MCF 10A (cell line): ENCODE measurements around the gene DISP3. TPM values are rescaled to one million over a fixed set of nuclear protein-coding genes. Genes with fewer than 3 reads are reported as not detected.

Source experiments
- BruUV-seq: library from RNA; stranded (reverse); fragments of 400-500 nt; replicated peaks from 2 replicates; lab custom pipeline; 2021; lab: Mats Ljungman, UMichigan
- CTCF ChIA-PET: fragments of 300-600 bp; sonication (Branson Sonifier 250); formaldehyde crosslinking; extraction: SDS; loops from one replicate; lab custom pipeline; 2021; ENCODE audit warnings: antibody characterized with exemption, inconsistent platforms; lab: Yijun Ruan, JAX
- POLR2A ChIA-PET: fragments of 300-600, 350-650 bp; sonication (Branson Sonifier 250); formaldehyde crosslinking; extraction: SDS; loops from one replicate; lab custom pipeline; 2020; ENCODE audit warnings: antibody characterized with exemption, inconsistent platforms; lab: Yijun Ruan, JAX
- DNase-seq: peaks from one replicate; pipeline ENCODE4 v3.0.0-alpha.2; 2018; ENCODE audit not compliant: unreplicated experiment
- H3K27ac Mint-ChIP-seq: one replicate; pipeline ENCODE4 v1.8.0; 2022; ENCODE audit warnings: mild to moderate bottlenecking, low read depth, mixed read lengths; ENCODE audit not compliant: unreplicated experiment
- H3K27me3 Mint-ChIP-seq: one replicate; pipeline ENCODE4 v1.8.0; 2022; ENCODE audit warnings: mixed read lengths; ENCODE audit not compliant: insufficient read depth, unreplicated experiment
- H3K36me3 Mint-ChIP-seq: one replicate; pipeline ENCODE4 v1.8.0; 2022; ENCODE audit warnings: mild to moderate bottlenecking, moderate library complexity, mixed read lengths; ENCODE audit not compliant: insufficient read depth, unreplicated experiment
- H3K4me1 Mint-ChIP-seq: one replicate; pipeline ENCODE4 v1.8.0; 2022; ENCODE audit warnings: mixed read lengths; ENCODE audit not compliant: insufficient read depth, unreplicated experiment
- H3K4me3 Mint-ChIP-seq: one replicate; pipeline ENCODE4 v1.8.0; 2022; ENCODE audit warnings: mild to moderate bottlenecking, moderate library complexity, mixed read lengths; ENCODE audit not compliant: unreplicated experiment
- H3K9me3 Mint-ChIP-seq: one replicate; pipeline ENCODE4 v1.8.0; 2022; ENCODE audit warnings: mixed read lengths; ENCODE audit not compliant: unreplicated experiment
- intact Hi-C: fragments of 100-400 bp; cut with micrococcal nuclease; formaldehyde crosslinking; loops from 2 replicates; pipeline ENCODE4 v1.14.1; 2022
- total RNA-seq: library from RNA; stranded (reverse); gene quantifications from 2 replicates; pipeline ENCODE4 v1.2.3, GENCODE V29; 2022
- TF ChIP-seq, protein P1 (sequence below): fragments of 200-600 bp; IDR thresholded peaks from one replicate; pipeline ENCODE4 v1.8.0; 2022; ENCODE audit warnings: antibody characterized with exemption, mild to moderate bottlenecking; ENCODE audit not compliant: unreplicated experiment

Gene DISP3
- total RNA-seq, 1 experiment from 2014 or later: 0.09 TPM

DNA sequence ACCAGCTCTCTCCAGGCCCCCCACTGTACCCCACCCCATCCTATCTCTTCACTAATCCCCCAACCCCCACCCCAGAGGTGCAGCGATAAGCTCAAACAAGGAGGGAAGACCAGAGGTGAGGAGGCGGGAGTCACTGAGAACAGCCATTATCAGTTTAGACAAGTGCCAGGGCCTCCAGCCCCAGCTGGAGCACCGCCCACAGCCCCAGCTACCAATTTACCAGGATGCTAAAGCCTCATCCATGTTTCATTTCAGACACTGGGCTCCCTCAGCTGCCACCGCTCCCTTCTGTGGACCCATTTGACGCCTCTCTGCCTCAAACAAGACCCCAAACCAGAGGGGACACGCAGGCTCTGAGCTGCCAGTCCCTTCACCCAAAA is 80.6 kb downstream of the DISP3 start:
- Mint-ChIP-seq H3K27me3 (peaks cover 53% of the 10 kb centered on the region), H3K4me3 (no peak overlapping the region), H3K4me1 (no peaks in the 10 kb centered on the region), H3K27ac (no peak overlapping the region), H3K36me3 (no peaks in the 10 kb centered on the region), H3K9me3 (no peaks in the 10 kb centered on the region)
- no TSS peak for BruUV-seq
- intact Hi-C loops: loop anchor here (10.0 kb wide), 1 partner anchor 85 kb away; the partner anchor contains the start of gene DISP3
- CTCF ChIA-PET: interaction anchor here (0.7 kb wide), 1 partner anchor 12 kb away, joined by 3 read pairs; no protein-coding TSS in a partner anchor
- DNase-seq: no peak
- POLR2A ChIA-PET: no interaction called here
- TF ChIP-seq, protein P1, sequence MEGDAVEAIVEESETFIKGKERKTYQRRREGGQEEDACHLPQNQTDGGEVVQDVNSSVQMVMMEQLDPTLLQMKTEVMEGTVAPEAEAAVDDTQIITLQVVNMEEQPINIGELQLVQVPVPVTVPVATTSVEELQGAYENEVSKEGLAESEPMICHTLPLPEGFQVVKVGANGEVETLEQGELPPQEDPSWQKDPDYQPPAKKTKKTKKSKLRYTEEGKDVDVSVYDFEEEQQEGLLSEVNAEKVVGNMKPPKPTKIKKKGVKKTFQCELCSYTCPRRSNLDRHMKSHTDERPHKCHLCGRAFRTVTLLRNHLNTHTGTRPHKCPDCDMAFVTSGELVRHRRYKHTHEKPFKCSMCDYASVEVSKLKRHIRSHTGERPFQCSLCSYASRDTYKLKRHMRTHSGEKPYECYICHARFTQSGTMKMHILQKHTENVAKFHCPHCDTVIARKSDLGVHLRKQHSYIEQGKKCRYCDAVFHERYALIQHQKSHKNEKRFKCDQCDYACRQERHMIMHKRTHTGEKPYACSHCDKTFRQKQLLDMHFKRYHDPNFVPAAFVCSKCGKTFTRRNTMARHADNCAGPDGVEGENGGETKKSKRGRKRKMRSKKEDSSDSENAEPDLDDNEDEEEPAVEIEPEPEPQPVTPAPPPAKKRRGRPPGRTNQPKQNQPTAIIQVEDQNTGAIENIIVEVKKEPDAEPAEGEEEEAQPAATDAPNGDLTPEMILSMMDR: no peak

DNA sequence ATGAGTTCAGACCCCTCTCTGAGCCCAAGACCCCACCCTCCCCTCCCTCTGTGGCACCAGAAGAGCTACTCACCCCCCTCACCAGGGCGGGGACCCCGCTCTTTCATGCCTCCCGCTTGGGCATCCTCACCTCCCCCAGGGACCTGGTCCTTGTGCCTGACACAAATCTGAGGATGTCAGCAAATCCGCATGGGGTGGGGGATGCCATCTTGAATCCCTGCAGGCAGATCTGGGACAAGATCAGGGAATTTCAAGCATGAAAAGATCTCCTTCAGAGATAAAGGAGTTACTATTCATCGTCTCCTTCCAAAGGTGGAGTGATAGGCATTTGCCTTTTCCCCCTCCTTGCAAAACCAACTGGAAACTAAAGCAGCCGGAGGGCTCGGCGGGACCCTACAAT is 81.1 kb downstream of the DISP3 start:
- peaks cover 48% of the 10 kb centered on the region for H3K27me3 Mint-ChIP-seq
- CTCF ChIA-PET: interaction anchor here (0.5 kb wide), 1 partner anchor 312 kb away, joined by 3 read pairs; no protein-coding TSS in a partner anchor
- H3K9me3 Mint-ChIP-seq: no peaks in the 10 kb centered on the region
- H3K27ac Mint-ChIP-seq: no peak overlapping the region
- DNase-seq: no peak
- TF ChIP-seq, protein P1: no peak
- no TSS peak for BruUV-seq
- H3K4me1 Mint-ChIP-seq: no peaks in the 10 kb centered on the region
- intact Hi-C loops: no loop called here
- H3K36me3 Mint-ChIP-seq: no peaks in the 10 kb centered on the region
- POLR2A ChIA-PET: interaction anchor here (0.7 kb wide), 1 partner anchor 260 kb away, joined by 3 read pairs; no protein-coding TSS in a partner anchor
- H3K4me3 Mint-ChIP-seq: no peak overlapping the region

DNA sequence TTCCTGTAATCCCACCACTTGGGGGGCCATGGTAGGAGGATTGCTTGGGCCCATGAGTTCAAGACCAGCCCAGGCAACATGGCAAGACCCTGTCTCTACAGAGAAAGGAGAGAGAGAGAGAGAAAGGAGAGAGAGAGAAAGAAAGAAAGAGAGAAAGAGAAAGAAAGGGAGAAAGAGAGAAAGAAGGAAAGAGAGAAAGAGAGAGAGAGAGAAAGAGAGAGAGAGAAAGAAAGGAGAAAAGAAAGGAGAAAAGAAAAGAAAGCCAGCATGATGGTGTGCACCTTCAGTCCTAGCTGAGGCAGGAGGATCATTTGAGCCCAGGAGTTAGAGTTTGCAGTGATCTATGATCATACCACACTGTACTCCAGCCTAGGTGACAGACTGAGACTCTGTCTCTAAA is 82.8 kb downstream of the DISP3 start:
- ChIA-PET POLR2A (no interaction called here), CTCF (no interaction called here)
- BruUV-seq: no TSS peak
- no peak overlapping the region for H3K27ac Mint-ChIP-seq
- H3K27me3 Mint-ChIP-seq: peaks cover 32% of the 10 kb centered on the region
- DNase-seq: no peak
- intact Hi-C loops: no loop called here
- H3K4me3 Mint-ChIP-seq: no peak overlapping the region
- H3K9me3 Mint-ChIP-seq: no peaks in the 10 kb centered on the region
- H3K36me3 Mint-ChIP-seq: no peaks in the 10 kb centered on the region
- TF ChIP-seq, protein P1: no peak
- H3K4me1 Mint-ChIP-seq: no peaks in the 10 kb centered on the region

DNA sequence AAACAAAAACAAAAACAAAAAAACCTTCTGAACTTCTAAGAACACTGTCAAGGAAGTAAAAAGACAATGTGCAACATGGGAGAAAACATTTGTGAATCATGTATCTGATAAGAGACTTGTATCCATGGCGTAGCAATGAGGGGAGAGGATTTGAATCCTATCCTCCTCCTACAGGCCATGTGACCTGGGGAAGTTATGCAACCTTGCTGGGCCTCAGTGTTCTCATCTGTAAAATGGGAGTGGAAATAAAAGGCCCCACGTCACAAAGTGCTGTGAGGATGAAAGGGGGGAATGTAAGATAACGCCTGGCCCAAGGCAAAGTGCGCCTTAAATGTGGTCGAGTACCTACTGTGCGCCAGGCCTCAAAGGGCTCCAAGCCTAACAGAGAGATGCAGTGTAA is 83.7 kb downstream of the DISP3 start:
- H3K4me3 Mint-ChIP-seq: no peak overlapping the region
- intact Hi-C loops: no loop called here
- POLR2A ChIA-PET: interaction anchor here (1.2 kb wide), 1 partner anchor 26 kb away, joined by 5 read pairs; no protein-coding TSS in a partner anchor

More for the DNA sequence above, 83.7 kb downstream of the DISP3 start:
- CTCF ChIA-PET: no interaction called here
- H3K27me3 Mint-ChIP-seq: peaks cover 32% of the 10 kb centered on the region
- H3K4me1 Mint-ChIP-seq: no peaks in the 10 kb centered on the region
- BruUV-seq: no TSS peak
- H3K36me3 Mint-ChIP-seq: no peaks in the 10 kb centered on the region
- H3K27ac Mint-ChIP-seq: no peak overlapping the region
- DNase-seq: no peak
- no peaks in the 10 kb centered on the region for H3K9me3 Mint-ChIP-seq
- TF ChIP-seq, protein P1: no peak
